ENCODE data around the gene RAB33A.

GRCh38 chrX:130165703-130166502 is 5.9 kb upstream of the RAB33A start, which contains the start of gene AIFM1:
- TF ChIP-seq POLR2AphosphoS5 (IDR thresholded peaks at IDR 0.05; ENCODE audit: low read depth, low read length) (peak; percentile 83), POLR2A (IDR thresholded peaks at IDR 0.05; ENCODE audit: low read depth, low read length) (peak; percentile 85), POU2F2 (IDR thresholded peaks at IDR 0.05; ENCODE audit: low read depth, low read length) (no peak), SPI1 (IDR thresholded peaks at IDR 0.05; ENCODE audit: low read depth, low read length) (no peak), TAF1 (IDR thresholded peaks at IDR 0.05; ENCODE audit: low read depth, low read length) (peak; percentile 40; the same call in 1 of the 2 replicates), PAX5 (IDR thresholded peaks at IDR 0.05; ENCODE audit: insufficient read depth, low read length, severe bottlenecking) (no peak)

All from GM12891 (cell line).